Calu3 (cell line): Measurements from ENCODE around the gene GRP. TPM values are rescaled to one million over a fixed set of nuclear protein-coding genes. Genes with fewer than 3 reads are reported as not detected.

Source experiments
- BruUV-seq: library from RNA; stranded (reverse); fragments of 400-500 nt; replicated peaks from 2 replicates; lab custom pipeline; 2021; lab: Mats Ljungman, UMichigan
- CTCF ChIA-PET: fragments of 300-600 bp; sonication (Branson Sonifier 250); formaldehyde crosslinking; loops from one replicate; lab custom pipeline; 2022; ENCODE audit warnings: antibody characterized with exemption; lab: Charles Lee
- DNase-seq: peaks from one replicate; pipeline ENCODE4 v3.0.0; 2022
- H3K27ac Mint-ChIP-seq: one replicate; pipeline ENCODE4 v1.8.0; 2022; ENCODE audit warnings: mixed read lengths; ENCODE audit not compliant: unreplicated experiment
- H3K27me3 Mint-ChIP-seq: one replicate; pipeline ENCODE4 v1.8.0; 2022; ENCODE audit warnings: mixed read lengths; ENCODE audit not compliant: unreplicated experiment
- H3K36me3 Mint-ChIP-seq: one replicate; pipeline ENCODE4 v1.8.0; 2022; ENCODE audit warnings: mild to moderate bottlenecking, moderate library complexity, mixed read lengths; ENCODE audit not compliant: insufficient read depth, unreplicated experiment
- H3K4me1 Mint-ChIP-seq: one replicate; pipeline ENCODE4 v1.8.0; 2022; ENCODE audit warnings: mild to moderate bottlenecking, low read depth, mixed read lengths; ENCODE audit not compliant: unreplicated experiment
- H3K4me3 Mint-ChIP-seq: one replicate; pipeline ENCODE4 v1.8.0; 2022; ENCODE audit warnings: mild to moderate bottlenecking, low read depth, moderate library complexity, mixed read lengths; ENCODE audit not compliant: unreplicated experiment
- H3K9me3 Mint-ChIP-seq: one replicate; pipeline ENCODE4 v1.8.0; 2022; ENCODE audit warnings: low read depth, mixed read lengths; ENCODE audit not compliant: unreplicated experiment
- CTCF ChIP-seq: fragments of 200-600 bp; IDR thresholded peaks from one replicate; pipeline ENCODE4 v1.8.0; 2022; ENCODE audit warnings: antibody characterized with exemption; ENCODE audit not compliant: unreplicated experiment
- intact Hi-C: fragments of 100-400 bp; cut with micrococcal nuclease; formaldehyde crosslinking; loops from one replicate; pipeline ENCODE4 v1.10.0; 2022; ENCODE audit not compliant: unreplicated experiment
- total RNA-seq: library from RNA; stranded (reverse); gene quantifications from 2 replicates; pipeline ENCODE4 v1.2.3, GENCODE V29; 2022

The GRP gene
- total RNA-seq, 1 experiment from 2014 or later, result not detected

- no peak for DNase-seq
- intact Hi-C loops, result no loop called here
- CTCF ChIA-PET, result no interaction called here
- BruUV-seq, result no TSS peak
- H3K9me3 Mint-ChIP-seq, result no peaks in the 10 kb centered on the region
- no peak overlapping the region for H3K27ac Mint-ChIP-seq
- H3K27me3 Mint-ChIP-seq, result peaks cover 100% of the 10 kb centered on the region
- H3K36me3 Mint-ChIP-seq, result no peaks in the 10 kb centered on the region
- no peak overlapping the region for H3K4me3 Mint-ChIP-seq
- H3K4me1 Mint-ChIP-seq, result no peaks in the 10 kb centered on the region
- no peak for TF ChIP-seq CTCF
Observed at GRCh38 chr18:59218018-59218417, 1.9 kb upstream of the GRP start.

DNA sequence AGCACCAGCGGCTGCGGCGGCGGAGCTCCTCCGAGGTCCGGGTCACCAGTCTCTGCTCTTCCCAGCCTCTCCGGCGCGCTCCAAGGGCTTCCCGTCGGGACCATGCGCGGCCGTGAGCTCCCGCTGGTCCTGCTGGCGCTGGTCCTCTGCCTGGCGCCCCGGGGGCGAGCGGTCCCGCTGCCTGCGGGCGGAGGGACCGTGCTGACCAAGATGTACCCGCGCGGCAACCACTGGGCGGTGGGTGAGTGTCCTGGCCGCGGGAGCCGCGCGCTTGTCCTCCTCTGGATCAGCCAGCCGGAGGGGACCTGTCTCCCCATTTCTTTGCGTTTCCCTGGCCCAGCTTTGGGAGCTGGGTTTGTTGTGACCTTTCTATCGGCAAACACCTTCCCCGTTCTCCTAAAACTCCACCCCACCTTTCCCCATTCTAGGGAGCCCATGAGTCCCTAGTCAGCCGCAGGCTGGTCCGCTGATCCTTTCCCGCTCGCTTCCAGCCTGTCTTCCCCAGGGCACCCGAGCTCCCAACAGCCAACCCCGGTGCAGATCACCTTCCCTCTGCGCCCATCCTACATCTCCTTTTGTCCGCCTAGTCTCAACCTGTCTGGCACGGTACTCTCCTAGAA, 316 bp downstream of the GRP start:
- no peak for DNase-seq
- H3K27ac Mint-ChIP-seq, result no peak overlapping the region
- CTCF ChIA-PET, result no interaction called here
- H3K9me3 Mint-ChIP-seq, result no peaks in the 10 kb centered on the region
- no peak overlapping the region for H3K4me3 Mint-ChIP-seq
- no peaks in the 10 kb centered on the region for H3K36me3 Mint-ChIP-seq
- H3K27me3 Mint-ChIP-seq, result peaks cover 100% of the 10 kb centered on the region
- no peak for TF ChIP-seq CTCF
- intact Hi-C loops, result no loop called here
- no TSS peak for BruUV-seq
- H3K4me1 Mint-ChIP-seq, result no peaks in the 10 kb centered on the region

DNA sequence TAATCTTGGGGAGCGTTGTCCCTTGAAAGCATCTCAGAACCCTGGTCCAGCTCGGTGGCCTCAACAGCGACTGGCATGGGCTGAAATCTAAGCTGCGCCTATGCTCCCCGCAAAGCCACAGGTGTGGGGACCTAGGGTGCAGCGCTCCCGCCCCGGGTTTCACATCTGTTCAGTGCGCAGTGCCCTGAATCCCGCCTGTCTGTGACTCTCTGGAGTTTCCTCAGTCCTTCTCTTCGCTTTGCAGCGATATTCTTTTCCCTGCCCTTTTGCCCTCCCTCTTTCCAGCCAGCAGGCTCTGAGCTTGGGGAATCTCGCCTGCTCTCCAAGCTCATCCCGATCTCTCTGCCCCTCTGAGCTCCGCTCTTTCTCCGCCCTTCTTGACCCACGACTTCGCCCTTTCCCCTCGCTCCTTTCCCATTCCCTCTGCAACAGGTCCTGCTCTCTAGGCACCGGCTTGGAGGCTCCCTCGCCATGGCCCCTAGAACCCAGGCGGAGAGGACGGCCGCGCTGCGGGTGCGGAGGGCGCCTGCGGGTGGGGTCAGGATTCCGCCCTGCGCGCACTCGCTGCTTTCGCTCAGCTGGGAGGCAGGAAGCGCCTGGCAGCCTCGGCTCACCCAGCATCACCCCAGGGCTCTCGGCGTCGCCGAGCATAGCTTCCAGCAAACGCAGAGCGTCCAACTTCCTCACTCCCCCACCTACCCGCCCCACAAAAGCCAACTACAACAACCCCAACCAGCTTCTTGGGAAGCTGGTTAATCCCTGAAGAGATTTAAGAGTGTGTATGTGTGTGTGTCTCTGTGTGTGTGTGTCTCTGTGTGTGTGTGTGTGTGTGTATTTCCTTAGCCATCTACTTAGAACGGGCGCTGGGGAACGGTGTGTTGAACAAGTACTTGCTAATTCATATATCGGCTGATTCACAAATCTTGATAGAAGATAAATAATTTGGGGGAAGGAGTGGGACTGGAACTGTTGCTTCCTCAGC, 1.1 kb downstream of the GRP start:
- Mint-ChIP-seq H3K4me1 (no peaks in the 10 kb centered on the region), H3K27me3 (peaks cover 100% of the 10 kb centered on the region), H3K9me3 (no peaks in the 10 kb centered on the region), H3K27ac (no peak overlapping the region), H3K4me3 (no peak overlapping the region), H3K36me3 (no peaks in the 10 kb centered on the region)
- CTCF ChIA-PET, result no interaction called here
- no peak for TF ChIP-seq CTCF
- DNase-seq, result no peak
- no TSS peak for BruUV-seq
- intact Hi-C loops, result no loop called here

GRCh38 chr18:59222341-59222740, 2.4 kb downstream of the GRP start:
- Mint-ChIP-seq H3K27ac (no peak overlapping the region), H3K36me3 (no peaks in the 10 kb centered on the region), H3K4me3 (no peak overlapping the region), H3K27me3 (peaks cover 100% of the 10 kb centered on the region), H3K9me3 (no peaks in the 10 kb centered on the region), H3K4me1 (no peaks in the 10 kb centered on the region)
- intact Hi-C loops, result no loop called here
- no TSS peak for BruUV-seq
- no peak for TF ChIP-seq CTCF
- no peak for DNase-seq
- CTCF ChIA-PET, result no interaction called here
